Neural cell (in vitro differentiated cells): ENCODE measurements around the gene BLOC1S5. TPM values are rescaled to one million over a fixed set of nuclear protein-coding genes. Genes with fewer than 3 reads are reported as not detected.

Source experiments
- H2AFZ ChIP-seq: fragments of 200-600, 300-800 bp; sonication (generic), shearing (Covaris generic); 2 replicates; pipeline ENCODE4 v1.6.0; 2014; ENCODE audit warnings: low read depth, mild to moderate bottlenecking, antibody characterized with exemption, low read length, moderate library complexity
- H3F3A ChIP-seq: fragments of 200-600 bp; shearing (Covaris generic); 2 replicates; pipeline ENCODE4 v1.6.1; 2016; ENCODE audit warnings: mild to moderate bottlenecking, moderate library complexity, mixed read lengths, antibody characterized with exemption, low read length; ENCODE audit not compliant: insufficient read depth, poor library complexity, severe bottlenecking
- H3K27ac ChIP-seq: fragments of 200-600, 300-800 bp; sonication (generic), shearing (Covaris generic); 2 replicates; pipeline ENCODE4 v1.5.1; 2014; ENCODE audit warnings: mild to moderate bottlenecking, low read length, moderate library complexity
- H3K27me3 ChIP-seq: fragments of 300-800, 200-600 bp; sonication (generic), shearing (Covaris generic); 2 replicates; pipeline ENCODE4 v1.6.0; 2014; ENCODE audit warnings: mild to moderate bottlenecking, low read depth, low read length, moderate library complexity; ENCODE audit not compliant: insufficient read depth
- H3K36me3 ChIP-seq: fragments of 300-800, 200-600 bp; sonication (generic), shearing (Covaris generic); 2 replicates; pipeline ENCODE4 v1.5.1; 2014; ENCODE audit warnings: mild to moderate bottlenecking, antibody characterized with exemption, low read length, moderate library complexity; ENCODE audit not compliant: insufficient read depth
- H3K4me2 ChIP-seq: fragments of 300-800, 200-600 bp; sonication (generic), shearing (Covaris generic); 2 replicates; pipeline ENCODE4 v1.6.0; 2014; ENCODE audit warnings: mild to moderate bottlenecking, low read length
- H3K4me3 ChIP-seq: fragments of 300-800, 200-600 bp; sonication (generic), shearing (Covaris generic); 2 replicates; pipeline ENCODE4 v1.5.1; 2014; ENCODE audit warnings: mild to moderate bottlenecking, low read length, moderate library complexity
- H3K79me2 ChIP-seq: fragments of 200-600 bp; shearing (Covaris generic); replicated peaks from 2 replicates; pipeline ENCODE4 v1.6.0; 2014; ENCODE audit warnings: mild to moderate bottlenecking, low read length, moderate library complexity; ENCODE audit not compliant: insufficient read depth
- H3K9ac ChIP-seq: fragments of 300-800, 200-600 bp; sonication (generic), shearing (Covaris generic); 2 replicates; pipeline ENCODE4 v1.6.1; 2016; ENCODE audit warnings: mild to moderate bottlenecking, low read length, mixed read lengths
- H3K9me2 ChIP-seq: fragments of 200-600 bp; shearing (Covaris generic); 2 replicates; pipeline ENCODE4 v1.6.1; 2016; ENCODE audit warnings: mild to moderate bottlenecking, low read length, mixed read lengths; ENCODE audit not compliant: insufficient read depth
- H3K9me3 ChIP-seq: fragments of 200-600, 300-800 bp; sonication (generic), shearing (Covaris generic); 2 replicates; pipeline ENCODE4 v1.6.1; 2016; ENCODE audit warnings: mild to moderate bottlenecking, mixed run types, low read length, moderate library complexity, mixed read lengths
- H4K20me1 ChIP-seq: fragments of 200-600 bp; shearing (Covaris generic); 2 replicates; pipeline ENCODE4 v1.6.1; 2016; ENCODE audit warnings: mild to moderate bottlenecking, mixed run types; ENCODE audit not compliant: insufficient read depth
- EP300 ChIP-seq: fragments of 450-650 bp; conservative IDR thresholded peaks from 2 replicates; pipeline ENCODE4 v1.6.1; 2014; ENCODE audit warnings: antibody characterized with exemption, mild to moderate bottlenecking, moderate library complexity; ENCODE audit not compliant: poor library complexity, severe bottlenecking
- EZH2 ChIP-seq: fragments of 200-600, 300-800 bp; shearing (Covaris generic), sonication (generic); IDR thresholded peaks from 2 replicates; pipeline ENCODE4 v1.6.1; 2014; ENCODE audit warnings: antibody characterized with exemption, low read length, borderline replicate concordance, mild to moderate bottlenecking; ENCODE audit not compliant: insufficient read depth, poor library complexity, severe bottlenecking
- MXI1 ChIP-seq: fragments of 450-650 bp; conservative IDR thresholded peaks from 2 replicates; pipeline ENCODE4 v1.6.1; 2014; ENCODE audit warnings: antibody characterized with exemption, mild to moderate bottlenecking; ENCODE audit not compliant: poor library complexity, severe bottlenecking
- POLR2AphosphoS5 ChIP-seq: IDR thresholded peaks from 2 replicates; pipeline ENCODE4 v1.6.1; 2012
- RAD21 ChIP-seq: fragments of 450-650 bp; conservative IDR thresholded peaks from 2 replicates; pipeline ENCODE4 v1.6.1; 2014; ENCODE audit warnings: antibody characterized with exemption, mild to moderate bottlenecking, moderate library complexity
- REST ChIP-seq: IDR thresholded peaks from 2 replicates; pipeline ENCODE4 v1.6.1; 2012; ENCODE audit warnings: borderline replicate concordance
- SMC3 ChIP-seq: fragments of 450-650 bp; conservative IDR thresholded peaks from 2 replicates; pipeline ENCODE4 v1.6.1; 2014; ENCODE audit warnings: antibody characterized with exemption, mild to moderate bottlenecking, moderate library complexity; ENCODE audit not compliant: poor library complexity
- TAF1 ChIP-seq: IDR thresholded peaks from 2 replicates; pipeline ENCODE4 v1.6.1; 2012; ENCODE audit warnings: low read depth
- polyA plus RNA-seq: library from polyadenylated mRNA; depleted of rRNA; stranded (reverse); fragments of >200 nt; gene quantifications from 2 replicates; pipeline ENCODE4 v1.2.3, GENCODE V29; 2014
- TF ChIP-seq, protein P1 (sequence below): fragments of 450-650 bp; IDR thresholded peaks from 2 replicates; pipeline ENCODE4 v1.5.1; 2014; ENCODE audit warnings: antibody characterized with exemption, mild to moderate bottlenecking, moderate library complexity; ENCODE audit not compliant: poor library complexity, severe bottlenecking

BLOC1S5 gene
- polyA plus RNA-seq, 1 donor from 2014 or later = 12.2 TPM

GRCh38 chr6:8085053-8085511 lies 20.9 kb upstream of the BLOC1S5 start:
- no peak overlapping the region for H3K9ac ChIP-seq
- H3K27ac ChIP-seq = no peak overlapping the region
- no peak overlapping the region for H2AFZ ChIP-seq
- no peaks in the 10 kb centered on the region for H3K9me3 ChIP-seq
- no peaks in the 10 kb centered on the region for H3K9me2 ChIP-seq
- H3K27me3 ChIP-seq = no peaks in the 10 kb centered on the region
- peaks cover 6% of the 10 kb centered on the region for H3K36me3 ChIP-seq
- TF ChIP-seq SMC3 (no peak), POLR2AphosphoS5 (no peak), TAF1 (no peak), REST (no peak), MXI1 (no peak), RAD21 (no peak), EP300 (no peak), EZH2 (no peak)
- TF ChIP-seq, protein P1, sequence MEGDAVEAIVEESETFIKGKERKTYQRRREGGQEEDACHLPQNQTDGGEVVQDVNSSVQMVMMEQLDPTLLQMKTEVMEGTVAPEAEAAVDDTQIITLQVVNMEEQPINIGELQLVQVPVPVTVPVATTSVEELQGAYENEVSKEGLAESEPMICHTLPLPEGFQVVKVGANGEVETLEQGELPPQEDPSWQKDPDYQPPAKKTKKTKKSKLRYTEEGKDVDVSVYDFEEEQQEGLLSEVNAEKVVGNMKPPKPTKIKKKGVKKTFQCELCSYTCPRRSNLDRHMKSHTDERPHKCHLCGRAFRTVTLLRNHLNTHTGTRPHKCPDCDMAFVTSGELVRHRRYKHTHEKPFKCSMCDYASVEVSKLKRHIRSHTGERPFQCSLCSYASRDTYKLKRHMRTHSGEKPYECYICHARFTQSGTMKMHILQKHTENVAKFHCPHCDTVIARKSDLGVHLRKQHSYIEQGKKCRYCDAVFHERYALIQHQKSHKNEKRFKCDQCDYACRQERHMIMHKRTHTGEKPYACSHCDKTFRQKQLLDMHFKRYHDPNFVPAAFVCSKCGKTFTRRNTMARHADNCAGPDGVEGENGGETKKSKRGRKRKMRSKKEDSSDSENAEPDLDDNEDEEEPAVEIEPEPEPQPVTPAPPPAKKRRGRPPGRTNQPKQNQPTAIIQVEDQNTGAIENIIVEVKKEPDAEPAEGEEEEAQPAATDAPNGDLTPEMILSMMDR = no peak
- no peaks in the 10 kb centered on the region for H3K79me2 ChIP-seq
- H3K4me2 ChIP-seq = no peak overlapping the region
- H3K4me3 ChIP-seq = no peak overlapping the region
- no peaks in the 10 kb centered on the region for H3F3A ChIP-seq
- H4K20me1 ChIP-seq = no peaks in the 10 kb centered on the region

GRCh38 chr6:8084586-8084985 lies 20.4 kb upstream of the BLOC1S5 start:
- Histone ChIP-seq H3K27ac (no peak overlapping the region), H2AFZ (no peak overlapping the region), H3K79me2 (no peaks in the 10 kb centered on the region), H3K4me3 (no peak overlapping the region), H3K9me3 (no peaks in the 10 kb centered on the region), H3K27me3 (no peaks in the 10 kb centered on the region), H3K9me2 (no peaks in the 10 kb centered on the region), H3K4me2 (no peak overlapping the region), H3F3A (no peaks in the 10 kb centered on the region), H3K36me3 (peaks cover 6% of the 10 kb centered on the region), H3K9ac (no peak overlapping the region), H4K20me1 (no peaks in the 10 kb centered on the region)
- TF ChIP-seq MXI1 (no peak), EZH2 (no peak), TAF1 (no peak), POLR2AphosphoS5 (no peak), EP300 (no peak), RAD21 (no peak), SMC3 (no peak), REST (no peak)
- TF ChIP-seq, protein P1 = no peak
